Rectal smooth muscle tissue (tissue), 1 donor: Measurements from ENCODE around the gene HMG20A.

Experiments used
- H3K27ac ChIP-seq: one replicate; pipeline ENCODE4 v1.7.0; 2013; ENCODE audit warnings: low read depth, low read length, inconsistent platforms
- H3K27me3 ChIP-seq: one replicate; pipeline ENCODE4 v1.7.0; 2013; ENCODE audit warnings: low read length; ENCODE audit not compliant: control insufficient read depth, insufficient read depth
- H3K36me3 ChIP-seq: one replicate; pipeline ENCODE4 v1.7.0; 2013; ENCODE audit warnings: low read length; ENCODE audit not compliant: control insufficient read depth, insufficient read depth
- H3K4me1 ChIP-seq: one replicate; pipeline ENCODE4 v1.7.0; 2013; ENCODE audit warnings: low read length; ENCODE audit not compliant: control insufficient read depth, insufficient read depth
- H3K4me3 ChIP-seq: one replicate; pipeline ENCODE4 v1.7.0; 2013; ENCODE audit warnings: low read length
- H3K9ac ChIP-seq: one replicate; pipeline ENCODE4 v1.7.0; 2013; ENCODE audit warnings: low read length

Gene HMG20A

DNA sequence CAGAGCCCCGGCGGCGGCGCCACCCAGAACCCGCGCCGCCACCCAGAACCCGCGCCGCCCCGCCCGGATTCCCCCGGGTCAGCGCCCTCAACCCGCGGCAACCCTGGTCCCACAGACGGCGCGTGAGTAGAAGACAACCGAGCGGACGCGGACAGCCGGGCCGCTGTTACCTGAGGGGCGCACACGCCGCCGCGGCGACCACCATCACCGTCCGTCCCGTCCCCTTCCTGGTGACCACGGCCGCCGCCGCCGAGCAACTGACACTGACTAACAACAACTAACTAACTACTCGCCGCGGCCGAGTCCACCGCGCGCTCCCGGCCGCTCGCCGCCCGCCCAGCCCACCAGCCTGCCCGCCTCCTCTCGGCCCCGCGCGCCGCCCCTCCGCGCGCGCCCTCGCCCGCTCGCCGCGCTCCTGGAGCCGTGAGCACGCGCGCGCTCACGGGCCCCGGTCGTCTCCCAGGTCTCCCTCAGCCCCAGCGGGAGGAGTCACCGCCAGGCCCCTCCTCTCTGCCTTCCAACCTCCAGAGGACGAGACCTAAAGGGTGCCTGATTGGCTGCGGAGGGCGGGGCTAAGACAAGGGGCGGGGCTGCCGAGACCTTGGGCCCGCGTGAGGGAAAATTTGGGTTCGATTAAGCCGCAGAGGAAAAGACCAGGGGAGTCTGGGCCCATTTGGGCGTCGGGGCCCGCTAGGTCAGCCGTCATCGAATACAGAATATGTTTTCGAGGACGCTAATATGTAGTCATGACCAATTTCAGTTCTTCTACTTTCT lies 665 bp upstream of the HMG20A start, which contains the start of gene PEAK1:
Gene PEAK1, minus strand, starts transcription at position 269 of the 774 bp plus-strand sequence. CDS start 238,178 bp downstream, outside the sequence.
- Histone ChIP-seq H3K27me3 (no peaks in the 10 kb centered on the region), H3K36me3 (no peaks in the 10 kb centered on the region), H3K27ac (peak within 1 kb of the TSS; percentile 93), H3K4me1 (peaks cover 17% of the 10 kb centered on the region), H3K9ac (peak within 1 kb of the TSS; percentile 80), H3K4me3 (peak within 1 kb of the TSS; percentile 95)

DNA sequence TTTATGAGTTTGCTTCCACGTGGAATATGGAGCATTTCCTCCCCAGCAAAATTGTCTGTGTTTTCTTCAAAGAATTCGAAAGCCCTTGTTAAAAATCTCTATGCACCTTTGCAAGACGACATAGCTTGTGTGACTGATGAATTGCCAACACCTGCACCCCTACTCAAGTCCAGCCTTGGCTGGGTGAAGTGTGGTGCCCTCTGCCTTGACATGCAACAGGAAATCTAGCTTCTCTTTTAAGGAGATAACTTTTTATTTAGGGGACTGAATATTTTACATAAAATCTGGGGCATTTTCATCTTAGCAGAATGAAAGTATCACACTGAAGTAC lies 647 bp downstream of the HMG20A start:
- Histone ChIP-seq H3K27ac (peak overlapping the region; percentile 93), H3K4me1 (peaks cover 17% of the 10 kb centered on the region), H3K36me3 (no peaks in the 10 kb centered on the region), H3K9ac (peak overlapping the region; percentile 66), H3K4me3 (peak overlapping the region; percentile 90), H3K27me3 (no peaks in the 10 kb centered on the region)

GRCh38 chr15:77425104-77425503 lies 4.4 kb downstream of the HMG20A start:
- no peak overlapping the region for H3K27ac ChIP-seq
- H3K27me3 ChIP-seq, result no peaks in the 10 kb centered on the region
- H3K4me1 ChIP-seq, result peaks cover 5% of the 10 kb centered on the region
- no peak overlapping the region for H3K9ac ChIP-seq
- no peaks in the 10 kb centered on the region for H3K36me3 ChIP-seq
- no peak overlapping the region for H3K4me3 ChIP-seq

DNA sequence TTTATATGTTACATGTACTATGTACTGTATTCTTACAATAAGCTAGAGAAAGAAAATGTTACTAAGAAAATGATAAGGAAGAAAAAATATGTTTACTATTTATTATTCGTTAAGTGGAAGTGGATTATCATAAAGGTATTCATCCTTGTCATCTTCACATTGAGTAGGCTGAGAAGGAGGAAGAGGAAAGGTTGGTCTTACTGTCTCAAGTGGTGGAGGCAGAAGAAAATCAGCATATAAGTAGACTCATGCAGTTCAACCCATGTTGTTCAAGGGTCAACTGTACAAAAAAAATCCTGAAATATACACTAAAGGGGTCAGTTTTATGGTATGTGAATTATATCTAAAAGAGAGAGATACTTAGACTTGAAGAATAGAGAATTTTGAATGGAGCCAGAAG lies 5.7 kb downstream of the HMG20A start:
- H3K27me3 ChIP-seq, result no peaks in the 10 kb centered on the region
- H3K4me3 ChIP-seq, result no peak overlapping the region
- peaks cover 4% of the 10 kb centered on the region for H3K4me1 ChIP-seq
- no peak overlapping the region for H3K9ac ChIP-seq
- H3K27ac ChIP-seq, result no peak overlapping the region
- H3K36me3 ChIP-seq, result no peaks in the 10 kb centered on the region

DNA sequence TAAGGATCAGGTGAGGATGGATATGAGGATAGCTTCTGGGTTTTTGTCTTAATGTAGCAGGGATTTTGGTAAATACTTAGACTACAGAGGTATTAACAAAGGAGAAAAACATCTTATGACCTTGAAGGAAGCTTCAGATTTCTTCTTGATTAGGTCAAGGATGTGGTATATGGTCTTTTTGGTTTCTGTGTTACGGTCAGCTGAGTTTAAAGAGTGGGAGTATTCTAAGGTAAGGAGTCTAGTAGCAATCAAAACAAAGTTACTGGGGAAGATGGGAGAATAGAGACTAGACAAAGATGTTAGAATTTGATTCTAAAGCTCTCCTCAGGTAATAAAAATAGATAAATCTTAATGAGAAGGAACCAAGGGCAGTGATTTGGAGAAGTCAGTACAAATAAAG lies 6.2 kb downstream of the HMG20A start:
- no peak overlapping the region for H3K27ac ChIP-seq
- no peak overlapping the region for H3K9ac ChIP-seq

GRCh38 chr15:77430213-77430612 lies 9.5 kb downstream of the HMG20A start:
- Histone ChIP-seq H3K4me1 (no peaks in the 10 kb centered on the region), H3K4me3 (no peak overlapping the region), H3K36me3 (no peaks in the 10 kb centered on the region), H3K27me3 (no peaks in the 10 kb centered on the region), H3K9ac (no peak overlapping the region), H3K27ac (no peak overlapping the region)

More for the DNA sequence above, 6.2 kb downstream of the HMG20A start:
- Histone ChIP-seq H3K4me3 (no peak overlapping the region), H3K27me3 (no peaks in the 10 kb centered on the region), H3K4me1 (no peaks in the 10 kb centered on the region), H3K36me3 (no peaks in the 10 kb centered on the region)

GRCh38 chr15:77430652-77431051 lies 10.0 kb downstream of the HMG20A start:
- Histone ChIP-seq H3K36me3 (no peaks in the 10 kb centered on the region), H3K27me3 (no peaks in the 10 kb centered on the region), H3K4me3 (no peak overlapping the region), H3K4me1 (no peaks in the 10 kb centered on the region), H3K9ac (no peak overlapping the region), H3K27ac (no peak overlapping the region)

DNA sequence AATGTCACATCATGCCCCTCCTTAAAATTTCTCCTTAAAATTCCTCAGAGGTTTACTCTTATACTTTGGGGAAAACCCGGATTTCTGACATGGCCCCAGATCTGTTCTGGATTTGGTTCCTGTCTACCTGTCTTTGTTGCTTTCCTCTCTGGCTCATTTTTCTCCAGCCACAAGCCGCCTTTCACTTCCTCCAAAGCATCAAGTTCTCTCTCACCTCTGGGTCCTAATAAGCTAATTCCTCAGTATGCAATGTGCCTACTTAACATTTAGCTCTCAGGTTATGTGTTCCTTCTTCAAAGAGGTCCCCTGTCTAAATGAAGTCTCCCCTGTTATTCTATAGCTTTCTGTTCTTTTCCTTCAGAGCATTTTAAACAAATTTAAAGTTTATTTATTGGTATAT lies 16.1 kb downstream of the HMG20A start:
- H3K27ac ChIP-seq, result no peak overlapping the region
- no peaks in the 10 kb centered on the region for H3K27me3 ChIP-seq
- H3K9ac ChIP-seq, result no peak overlapping the region
- H3K36me3 ChIP-seq, result no peaks in the 10 kb centered on the region
- peaks cover 3% of the 10 kb centered on the region for H3K4me1 ChIP-seq
- no peak overlapping the region for H3K4me3 ChIP-seq

GRCh38 chr15:77437264-77437663 lies 16.6 kb downstream of the HMG20A start:
- no peaks in the 10 kb centered on the region for H3K27me3 ChIP-seq
- H3K4me1 ChIP-seq, result peaks cover 3% of the 10 kb centered on the region
- H3K4me3 ChIP-seq, result no peak overlapping the region
- H3K9ac ChIP-seq, result no peak overlapping the region
- H3K36me3 ChIP-seq, result no peaks in the 10 kb centered on the region
- H3K27ac ChIP-seq, result no peak overlapping the region

- Histone ChIP-seq H3K4me3 (no peak overlapping the region), H3K9ac (no peak overlapping the region), H3K36me3 (no peaks in the 10 kb centered on the region), H3K27ac (no peak overlapping the region), H3K4me1 (peaks cover 10% of the 10 kb centered on the region), H3K27me3 (no peaks in the 10 kb centered on the region)
Observed at GRCh38 chr15:77440378-77440999, 19.8 kb downstream of the HMG20A start.

GRCh38 chr15:77446840-77447390 lies 26.2 kb downstream of the HMG20A start:
- Histone ChIP-seq H3K27me3 (no peaks in the 10 kb centered on the region), H3K27ac (no peak overlapping the region), H3K9ac (no peak overlapping the region), H3K36me3 (peaks cover 2% of the 10 kb centered on the region), H3K4me1 (peaks cover 9% of the 10 kb centered on the region), H3K4me3 (no peak overlapping the region)

- Histone ChIP-seq H3K27me3 (no peaks in the 10 kb centered on the region), H3K36me3 (peaks cover 2% of the 10 kb centered on the region), H3K4me3 (no peak overlapping the region), H3K4me1 (peaks cover 11% of the 10 kb centered on the region), H3K9ac (no peak overlapping the region), H3K27ac (no peak overlapping the region)
Observed at GRCh38 chr15:77454265-77454664, 33.6 kb downstream of the HMG20A start.
